ENCODE results near the gene SPESP1.

The SPESP1 gene

GRCh38 chr15:68966996-68967395, 36.7 kb downstream of the SPESP1 start:
- Histone ChIP-seq H3K9me3 (replicated peaks in 1 of 2; ENCODE audit: control insufficient read depth in 2 of 2, insufficient read depth in 1 of 2, low read depth in 1 of 2, low read length in 2 of 2) (peaks cover 0 to 2% of the 10 kb centered on the region in 2 donors), H3K14ac (ENCODE audit: low read length) (no peak overlapping the region), H3K36me3 (replicated peaks in 1 of 2; ENCODE audit: control insufficient read depth in 2 of 2, insufficient read depth in 2 of 2, low read length in 2 of 2) (no peaks in the 10 kb centered on the region), H3K4me3 (ENCODE audit: low read length in 2 of 2) (no peak overlapping the region), H4K91ac (ENCODE audit: low read depth, low read length, poor library complexity) (no peak overlapping the region), H2AK5ac (ENCODE audit: low read depth, low read length) (no peak overlapping the region), H2BK12ac (ENCODE audit: low read length) (no peak overlapping the region), H3K23ac (ENCODE audit: low read depth, low read length, poor library complexity) (no peak overlapping the region), H2BK5ac (ENCODE audit: low read length) (no peak overlapping the region), H3K27ac (replicated peaks; ENCODE audit: low read length) (no peak overlapping the region), H2AFZ (ENCODE audit: low read length) (no peak overlapping the region), H2BK120ac (ENCODE audit: low read depth, low read length) (no peak overlapping the region), H3K4me2 (ENCODE audit: insufficient read depth, low read length, poor library complexity, severe bottlenecking) (no peak overlapping the region), H3K4me1 (ENCODE audit: control insufficient read depth in 2 of 2, insufficient read depth in 1 of 2, low read depth in 1 of 2, low read length in 2 of 2) (no peaks in the 10 kb centered on the region), H3K4ac (ENCODE audit: low read length) (no peak overlapping the region), H4K8ac (ENCODE audit: low read depth, low read length) (no peak overlapping the region), H3K27me3 (ENCODE audit: control insufficient read depth in 3 of 3, insufficient read depth in 3 of 3, low read depth in 1 of 3, low read length in 3 of 3) (no peaks in the 10 kb centered on the region), H3K79me1 (ENCODE audit: low read depth, low read length) (no peaks in the 10 kb centered on the region), H3K9ac (ENCODE audit: low read depth, low read length, poor library complexity) (no peak overlapping the region), H2BK15ac (ENCODE audit: low read length) (no peak overlapping the region), H3K18ac (ENCODE audit: low read length) (no peak overlapping the region)
- no CpG with 5 or more reads among the region's 5 CpGs for WGBS, 2 donors (ENCODE audit: extremely low coverage in 2 of 2, insufficient read length in 2 of 2, insufficient replicate concordance in 1 of 2)
- DNase-seq (ENCODE audit: low spot score): no peak

- no peaks in the 10 kb centered on the region for H3K27me3 ChIP-seq (ENCODE audit: control insufficient read depth in 3 of 3, insufficient read depth in 3 of 3, low read depth in 1 of 3, low read length in 3 of 3)
- no peak overlapping the region for H4K91ac ChIP-seq (ENCODE audit: low read depth, low read length, poor library complexity)
- H2BK120ac ChIP-seq (ENCODE audit: low read depth, low read length): no peak overlapping the region
- H3K4me1 ChIP-seq (ENCODE audit: control insufficient read depth in 2 of 2, insufficient read depth in 1 of 2, low read depth in 1 of 2, low read length in 2 of 2): no peaks in the 10 kb centered on the region
- H3K4me2 ChIP-seq (ENCODE audit: insufficient read depth, low read length, poor library complexity, severe bottlenecking): no peak overlapping the region
- no peak overlapping the region for H2BK5ac ChIP-seq (ENCODE audit: low read length)
- H2BK12ac ChIP-seq (ENCODE audit: low read length): no peak overlapping the region
- no peak overlapping the region for H3K4ac ChIP-seq (ENCODE audit: low read length)
- H3K4me3 ChIP-seq (ENCODE audit: low read length in 2 of 2): no peak overlapping the region
- no peak overlapping the region for H2BK15ac ChIP-seq (ENCODE audit: low read length)
- H2AFZ ChIP-seq (ENCODE audit: low read length): no peak overlapping the region
- H2AK5ac ChIP-seq (ENCODE audit: low read depth, low read length): no peak overlapping the region
- H3K18ac ChIP-seq (ENCODE audit: low read length): no peak overlapping the region
- no peak overlapping the region for H3K23ac ChIP-seq (ENCODE audit: low read depth, low read length, poor library complexity)
- no peaks in the 10 kb centered on the region for H3K79me1 ChIP-seq (ENCODE audit: low read depth, low read length)
- no peak overlapping the region for H3K14ac ChIP-seq (ENCODE audit: low read length)
- no peaks in the 10 kb centered on the region for H3K36me3 ChIP-seq (replicated peaks in 1 of 2; ENCODE audit: control insufficient read depth in 2 of 2, insufficient read depth in 2 of 2, low read length in 2 of 2)
- H3K9ac ChIP-seq (ENCODE audit: low read depth, low read length, poor library complexity): no peak overlapping the region
- no peak overlapping the region for H4K8ac ChIP-seq (ENCODE audit: low read depth, low read length)
- no peak overlapping the region for H3K27ac ChIP-seq (replicated peaks; ENCODE audit: low read length)
- peaks cover 0 to 2% of the 10 kb centered on the region in 2 donors for H3K9me3 ChIP-seq (replicated peaks in 1 of 2; ENCODE audit: control insufficient read depth in 2 of 2, insufficient read depth in 1 of 2, low read depth in 1 of 2, low read length in 2 of 2)
- no peak for DNase-seq (ENCODE audit: low spot score)
These were observed 37.6 kb downstream of the SPESP1 start for GRCh38 chr15:68967948-68968347.

GRCh38 chr15:68969298-68969697, 39.0 kb downstream of the SPESP1 start:
- Histone ChIP-seq H3K27me3 (ENCODE audit: control insufficient read depth in 3 of 3, insufficient read depth in 3 of 3, low read depth in 1 of 3, low read length in 3 of 3) (no peaks in the 10 kb centered on the region), H3K14ac (ENCODE audit: low read length) (no peak overlapping the region), H2AK5ac (ENCODE audit: low read depth, low read length) (no peak overlapping the region), H2BK5ac (ENCODE audit: low read length) (no peak overlapping the region), H2BK15ac (ENCODE audit: low read length) (no peak overlapping the region), H3K79me1 (ENCODE audit: low read depth, low read length) (no peaks in the 10 kb centered on the region), H3K27ac (replicated peaks; ENCODE audit: low read length) (no peak overlapping the region), H2BK12ac (ENCODE audit: low read length) (no peak overlapping the region), H4K8ac (ENCODE audit: low read depth, low read length) (no peak overlapping the region), H3K9me3 (replicated peaks in 1 of 2; ENCODE audit: control insufficient read depth in 2 of 2, insufficient read depth in 1 of 2, low read depth in 1 of 2, low read length in 2 of 2) (peaks cover 0 to 2% of the 10 kb centered on the region in 2 donors), H3K4me1 (ENCODE audit: control insufficient read depth in 2 of 2, insufficient read depth in 1 of 2, low read depth in 1 of 2, low read length in 2 of 2) (no peaks in the 10 kb centered on the region), H3K36me3 (replicated peaks in 1 of 2; ENCODE audit: control insufficient read depth in 2 of 2, insufficient read depth in 2 of 2, low read length in 2 of 2) (no peaks in the 10 kb centered on the region), H4K91ac (ENCODE audit: low read depth, low read length, poor library complexity) (no peak overlapping the region), H3K4me3 (ENCODE audit: low read length in 2 of 2) (no peak overlapping the region), H2BK120ac (ENCODE audit: low read depth, low read length) (no peak overlapping the region), H2AFZ (ENCODE audit: low read length) (no peak overlapping the region), H3K4me2 (ENCODE audit: insufficient read depth, low read length, poor library complexity, severe bottlenecking) (no peak overlapping the region), H3K9ac (ENCODE audit: low read depth, low read length, poor library complexity) (no peak overlapping the region), H3K4ac (ENCODE audit: low read length) (no peak overlapping the region), H3K23ac (ENCODE audit: low read depth, low read length, poor library complexity) (no peak overlapping the region), H3K18ac (ENCODE audit: low read length) (no peak overlapping the region)
- no peak for DNase-seq (ENCODE audit: low spot score)

GRCh38 chr15:68972201-68973065, 42.1 kb downstream of the SPESP1 start:
- no CpG with 5 or more reads among the region's 4 CpGs for WGBS, 2 donors (ENCODE audit: extremely low coverage in 2 of 2, insufficient read length in 2 of 2, insufficient replicate concordance in 1 of 2)
- Histone ChIP-seq H2BK12ac (ENCODE audit: low read length) (no peak overlapping the region), H4K91ac (ENCODE audit: low read depth, low read length, poor library complexity) (no peak overlapping the region), H2BK120ac (ENCODE audit: low read depth, low read length) (no peak overlapping the region), H3K14ac (ENCODE audit: low read length) (no peak overlapping the region), H3K4ac (ENCODE audit: low read length) (no peak overlapping the region), H3K4me2 (ENCODE audit: insufficient read depth, low read length, poor library complexity, severe bottlenecking) (no peak overlapping the region), H2BK15ac (ENCODE audit: low read length) (no peak overlapping the region), H2BK5ac (ENCODE audit: low read length) (no peak overlapping the region), H3K27ac (replicated peaks; ENCODE audit: low read length) (no peak overlapping the region), H3K18ac (ENCODE audit: low read length) (no peak overlapping the region), H4K8ac (ENCODE audit: low read depth, low read length) (no peak overlapping the region), H3K79me1 (ENCODE audit: low read depth, low read length) (no peaks in the 10 kb centered on the region), H3K4me1 (ENCODE audit: control insufficient read depth in 2 of 2, insufficient read depth in 1 of 2, low read depth in 1 of 2, low read length in 2 of 2) (no peaks in the 10 kb centered on the region), H3K9me3 (replicated peaks in 1 of 2; ENCODE audit: control insufficient read depth in 2 of 2, insufficient read depth in 1 of 2, low read depth in 1 of 2, low read length in 2 of 2) (no peaks in the 10 kb centered on the region), H2AFZ (ENCODE audit: low read length) (no peak overlapping the region), H3K23ac (ENCODE audit: low read depth, low read length, poor library complexity) (no peak overlapping the region), H3K9ac (ENCODE audit: low read depth, low read length, poor library complexity) (no peak overlapping the region), H3K4me3 (ENCODE audit: low read length in 2 of 2) (no peak overlapping the region), H3K27me3 (ENCODE audit: control insufficient read depth in 3 of 3, insufficient read depth in 3 of 3, low read depth in 1 of 3, low read length in 3 of 3) (no peaks in the 10 kb centered on the region), H3K36me3 (replicated peaks in 1 of 2; ENCODE audit: control insufficient read depth in 2 of 2, insufficient read depth in 2 of 2, low read length in 2 of 2) (no peaks in the 10 kb centered on the region), H2AK5ac (ENCODE audit: low read depth, low read length) (no peak overlapping the region)
- no peak for DNase-seq (ENCODE audit: low spot score)
